Fibroblast of lung (primary cell): ENCODE measurements around the gene ID3.

Experiments
- EZH2 ChIP-seq: IDR thresholded peaks from 2 replicates; pipeline ENCODE4 v1.5.1; 2012; ENCODE audit warnings: low read length, control low read depth, mild to moderate bottlenecking; ENCODE audit errors: missing control alignments
- TF ChIP-seq, protein P1 (sequence below), 2 donors: IDR thresholded peaks in 1 of 2; conservative IDR thresholded peaks in 1 of 2; 1 replicate in 1 of 2; 2 replicates in 1 of 2; pipeline ENCODE4 v1.5.1; 2011 to 2012; ENCODE audit warnings: low read length in 2 of 2, control low read depth in 1 of 2, inconsistent platforms in 1 of 2, low read depth in 1 of 2, mild to moderate bottlenecking in 1 of 2

DNA sequence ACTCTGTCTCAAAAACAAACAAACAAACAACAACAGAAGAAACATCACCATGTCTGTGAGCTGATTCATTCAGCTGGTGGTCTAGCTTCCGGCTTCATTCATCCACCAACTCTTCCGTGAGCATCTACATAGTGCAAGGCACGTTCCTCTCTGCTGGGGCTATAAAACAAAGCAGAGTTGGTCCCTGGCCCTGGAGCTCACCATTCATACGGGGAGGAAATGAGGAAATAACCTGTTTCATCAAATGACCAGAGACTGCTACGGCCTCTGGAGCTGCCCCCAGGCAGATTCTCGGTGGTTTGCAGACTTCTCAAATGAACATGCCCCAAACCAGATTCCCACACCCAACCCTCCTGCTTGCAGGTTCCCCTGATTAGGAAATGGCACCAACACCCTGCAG is 41.0 kb upstream of the ID3 start:
- TF ChIP-seq, protein P1, sequence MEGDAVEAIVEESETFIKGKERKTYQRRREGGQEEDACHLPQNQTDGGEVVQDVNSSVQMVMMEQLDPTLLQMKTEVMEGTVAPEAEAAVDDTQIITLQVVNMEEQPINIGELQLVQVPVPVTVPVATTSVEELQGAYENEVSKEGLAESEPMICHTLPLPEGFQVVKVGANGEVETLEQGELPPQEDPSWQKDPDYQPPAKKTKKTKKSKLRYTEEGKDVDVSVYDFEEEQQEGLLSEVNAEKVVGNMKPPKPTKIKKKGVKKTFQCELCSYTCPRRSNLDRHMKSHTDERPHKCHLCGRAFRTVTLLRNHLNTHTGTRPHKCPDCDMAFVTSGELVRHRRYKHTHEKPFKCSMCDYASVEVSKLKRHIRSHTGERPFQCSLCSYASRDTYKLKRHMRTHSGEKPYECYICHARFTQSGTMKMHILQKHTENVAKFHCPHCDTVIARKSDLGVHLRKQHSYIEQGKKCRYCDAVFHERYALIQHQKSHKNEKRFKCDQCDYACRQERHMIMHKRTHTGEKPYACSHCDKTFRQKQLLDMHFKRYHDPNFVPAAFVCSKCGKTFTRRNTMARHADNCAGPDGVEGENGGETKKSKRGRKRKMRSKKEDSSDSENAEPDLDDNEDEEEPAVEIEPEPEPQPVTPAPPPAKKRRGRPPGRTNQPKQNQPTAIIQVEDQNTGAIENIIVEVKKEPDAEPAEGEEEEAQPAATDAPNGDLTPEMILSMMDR (conservative IDR thresholded peaks at IDR 0.05 in 1 of 2, IDR thresholded peaks at IDR 0.05 in 1 of 2; ENCODE audit: low read depth in 1 of 2, low read length in 2 of 2): no peak
- no peak for TF ChIP-seq EZH2
